Smooth muscle cell (in vitro differentiated cells): ENCODE results near the gene MFAP5. TPM values are rescaled to one million over a fixed set of nuclear protein-coding genes. Genes with fewer than 3 reads are reported as not detected.

ENCODE experiments used
- DNase-seq: peaks from one replicate; lab custom pipeline; 2025; ENCODE audit not compliant: unreplicated experiment; lab: John Stamatoyannopoulos, UW
- H2AFZ ChIP-seq: fragments of 200-600 bp; sonication (generic); 2 replicates; pipeline ENCODE4 v1.6.0; 2016; ENCODE audit warnings: antibody characterized with exemption, low read depth, mild to moderate bottlenecking
- H3F3A ChIP-seq: fragments of 200-600 bp; sonication (generic); 2 replicates; pipeline ENCODE4 v1.6.0; 2017; ENCODE audit warnings: antibody characterized with exemption, low read depth
- H3K27ac ChIP-seq: fragments of 200-600 bp; sonication (generic); 2 replicates; pipeline ENCODE4 v1.5.1; 2016; ENCODE audit warnings: low read depth, mild to moderate bottlenecking
- H3K27me3 ChIP-seq: fragments of 200-600 bp; sonication (generic); 2 replicates; pipeline ENCODE4 v1.6.1; 2016; ENCODE audit warnings: low read depth, mild to moderate bottlenecking
- H3K36me3 ChIP-seq: fragments of 200-600 bp; sonication (generic); 2 replicates; pipeline ENCODE4 v1.5.1; 2016; ENCODE audit warnings: low read depth
- H3K4me1 ChIP-seq: fragments of 200-600 bp; sonication (generic); 2 replicates; pipeline ENCODE4 v1.5.1; 2016; ENCODE audit warnings: low read depth
- H3K4me2 ChIP-seq: fragments of 200-600 bp; sonication (generic); 2 replicates; pipeline ENCODE4 v1.6.0; 2016; ENCODE audit warnings: mild to moderate bottlenecking
- H3K4me3 ChIP-seq: fragments of 200-600 bp; sonication (generic); 2 replicates; pipeline ENCODE4 v1.5.1; 2016; ENCODE audit warnings: mild to moderate bottlenecking
- H3K79me2 ChIP-seq: fragments of 200-600 bp; sonication (generic); 2 replicates; pipeline ENCODE4 v1.6.0; 2016; ENCODE audit warnings: low read depth, mild to moderate bottlenecking
- H3K9ac ChIP-seq: fragments of 200-600 bp; sonication (generic); 2 replicates; pipeline ENCODE4 v1.6.0; 2016; ENCODE audit warnings: low read depth
- H3K9me3 ChIP-seq: fragments of 200-600 bp; sonication (generic); replicated peaks from 2 replicates; pipeline ENCODE4 v1.5.1; 2016; ENCODE audit warnings: low read depth
- H4K20me1 ChIP-seq: fragments of 200-600 bp; sonication (generic); 2 replicates; pipeline ENCODE4 v1.6.0; 2016; ENCODE audit warnings: low read depth
- CTCF ChIP-seq: fragments of 200-600 bp; sonication (generic); IDR thresholded peaks from 2 replicates; pipeline ENCODE4 v1.5.1; 2017; ENCODE audit warnings: borderline replicate concordance, mild to moderate bottlenecking, antibody characterized with exemption; ENCODE audit not compliant: insufficient read depth, poor library complexity, severe bottlenecking
- WGBS: methylation state at CpG from one replicate; pipeline ENCODE4 v1.1.7; 2016; ENCODE audit warnings: low lambda C conversion rate; 5-methylcytosine and 5-hydroxymethylcytosine counted together
- polyA plus RNA-seq: library from polyadenylated mRNA; unstranded; fragments of >200 nt; fragmentation: Nextera tagmentation; extraction: Ambion mirVana; gene quantifications from 2 replicates; pipeline ENCODE4 v1.2.1, GENCODE V29; 2016
- total RNA-seq: library from RNA; depleted of rRNA; stranded (reverse); fragments of >200 nt; gene quantifications from 2 replicates; pipeline ENCODE4 v1.2.3, GENCODE V29; 2014

MFAP5 gene
- total and polyA plus RNA-seq, 2 experiments from 2014 or later, result 33.5 to 120 TPM

GRCh38 chr12:8642775-8643174 is 19.9 kb downstream of the MFAP5 start:
- Histone ChIP-seq H3K4me3 (no peak overlapping the region), H3K9ac (no peak overlapping the region), H3K36me3 (no peaks in the 10 kb centered on the region), H3K4me2 (no peak overlapping the region), H3K27ac (no peak overlapping the region), H2AFZ (no peak overlapping the region), H3K4me1 (no peaks in the 10 kb centered on the region), H4K20me1 (no peaks in the 10 kb centered on the region), H3K9me3 (no peaks in the 10 kb centered on the region), H3F3A (no peaks in the 10 kb centered on the region), H3K27me3 (no peaks in the 10 kb centered on the region), H3K79me2 (no peaks in the 10 kb centered on the region)
- 97% methylated on average over 1 of the region's 1 CpG for WGBS
- DNase-seq, result no peak
- no peak for TF ChIP-seq CTCF

GRCh38 chr12:8639936-8640335 is 22.7 kb downstream of the MFAP5 start:
- Histone ChIP-seq H3K36me3 (no peaks in the 10 kb centered on the region), H3K4me2 (no peak overlapping the region), H3K9me3 (no peaks in the 10 kb centered on the region), H2AFZ (no peak overlapping the region), H3K9ac (no peak overlapping the region), H3K27me3 (no peaks in the 10 kb centered on the region), H3K79me2 (no peaks in the 10 kb centered on the region), H3K4me3 (no peak overlapping the region), H3F3A (no peaks in the 10 kb centered on the region), H4K20me1 (no peaks in the 10 kb centered on the region), H3K4me1 (peaks cover 2% of the 10 kb centered on the region), H3K27ac (no peak overlapping the region)
- no peak for TF ChIP-seq CTCF
- 94% methylated on average over 2 of the region's 2 CpGs for WGBS
- no peak for DNase-seq

GRCh38 chr12:8638951-8639350 is 23.7 kb downstream of the MFAP5 start:
- DNase-seq, result no peak

More at GRCh38 chr12:8638951-8639350, 23.7 kb downstream of the MFAP5 start:
- Histone ChIP-seq H3K27ac (no peak overlapping the region), H3K4me1 (peaks cover 2% of the 10 kb centered on the region), H3K79me2 (no peaks in the 10 kb centered on the region), H3K36me3 (no peaks in the 10 kb centered on the region), H3K4me3 (no peak overlapping the region), H3K9ac (no peak overlapping the region), H3K4me2 (no peak overlapping the region), H4K20me1 (no peaks in the 10 kb centered on the region), H3F3A (no peaks in the 10 kb centered on the region), H3K27me3 (no peaks in the 10 kb centered on the region), H2AFZ (no peak overlapping the region), H3K9me3 (no peaks in the 10 kb centered on the region)
- WGBS, result 55% methylated on average over 4 of the region's 4 CpGs
- TF ChIP-seq CTCF, result no peak
